ENCODE measurements around the gene GPRASP1. TPM values are rescaled to one million over a fixed set of nuclear protein-coding genes. Genes with fewer than 3 reads are reported as not detected.

Gene GPRASP1
- polyA plus RNA-seq, 3 donors: 0.03 to 0.47 TPM; not detected in 1

DNA sequence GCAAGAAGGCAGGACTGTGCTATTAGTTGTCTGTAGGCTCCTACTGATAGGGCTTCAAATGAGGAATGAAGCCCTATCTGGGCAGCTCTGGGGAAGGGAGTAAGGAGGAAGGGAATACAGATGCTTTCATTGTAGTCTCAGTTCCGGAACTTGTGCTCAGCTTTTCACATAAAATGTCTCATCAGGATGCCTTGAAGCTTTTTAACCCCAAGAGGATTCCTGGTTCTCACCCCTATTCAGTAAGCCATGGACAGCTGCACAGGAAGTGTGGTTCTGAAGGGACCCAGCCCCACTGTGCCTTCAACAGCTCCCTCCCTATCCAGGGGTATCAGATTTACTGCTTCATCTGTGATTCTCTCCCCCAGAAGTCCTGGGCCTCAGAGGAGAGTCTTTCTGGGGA lies 47.0 kb upstream of the GPRASP1 start:
- Mint-ChIP-seq H3K36me3 (peaks cover 10 to 18% of the 10 kb centered on the region in 2 donors), H3K27ac (no peak overlapping the region), H3K9me3 (no peaks in the 10 kb centered on the region), H3K27me3 (ENCODE audit: low read depth in 3 of 3) (peaks cover 0 to 3% (median 0%) of the 10 kb centered on the region in 3 donors), H3K4me3 (no peak overlapping the region), H3K4me1 (peaks cover 33% of the 10 kb centered on the region)
- TF ChIP-seq, protein P1, sequence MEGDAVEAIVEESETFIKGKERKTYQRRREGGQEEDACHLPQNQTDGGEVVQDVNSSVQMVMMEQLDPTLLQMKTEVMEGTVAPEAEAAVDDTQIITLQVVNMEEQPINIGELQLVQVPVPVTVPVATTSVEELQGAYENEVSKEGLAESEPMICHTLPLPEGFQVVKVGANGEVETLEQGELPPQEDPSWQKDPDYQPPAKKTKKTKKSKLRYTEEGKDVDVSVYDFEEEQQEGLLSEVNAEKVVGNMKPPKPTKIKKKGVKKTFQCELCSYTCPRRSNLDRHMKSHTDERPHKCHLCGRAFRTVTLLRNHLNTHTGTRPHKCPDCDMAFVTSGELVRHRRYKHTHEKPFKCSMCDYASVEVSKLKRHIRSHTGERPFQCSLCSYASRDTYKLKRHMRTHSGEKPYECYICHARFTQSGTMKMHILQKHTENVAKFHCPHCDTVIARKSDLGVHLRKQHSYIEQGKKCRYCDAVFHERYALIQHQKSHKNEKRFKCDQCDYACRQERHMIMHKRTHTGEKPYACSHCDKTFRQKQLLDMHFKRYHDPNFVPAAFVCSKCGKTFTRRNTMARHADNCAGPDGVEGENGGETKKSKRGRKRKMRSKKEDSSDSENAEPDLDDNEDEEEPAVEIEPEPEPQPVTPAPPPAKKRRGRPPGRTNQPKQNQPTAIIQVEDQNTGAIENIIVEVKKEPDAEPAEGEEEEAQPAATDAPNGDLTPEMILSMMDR (IDR thresholded peaks at IDR 0.05): no peak
- no peak overlapping the region for H3K4me2 ChIP-seq (replicated peaks; ENCODE audit: extremely low read depth, low read length, poor library complexity, severe bottlenecking)
- WGBS (ENCODE audit: insufficient coverage): no CpG with 5 or more reads among the region's 1 CpG
- H2AFZ ChIP-seq (ENCODE audit: insufficient read depth, low read depth, low read length, poor library complexity, severe bottlenecking): no peak overlapping the region
- DNase-seq: no peak
- H4K20me1 ChIP-seq (ENCODE audit: insufficient read depth, low read length): no peaks in the 10 kb centered on the region
- intact Hi-C loops (cut with micrococcal nuclease): no loop called here
- H3K79me2 ChIP-seq (ENCODE audit: insufficient read depth, low read length): no peaks in the 10 kb centered on the region
- peaks cover 6% of the 10 kb centered on the region in 2 donors for H3K4me1 ChIP-seq (ENCODE audit: control insufficient read depth in 1 of 2, insufficient read depth in 2 of 2, low read length in 2 of 2)
- H3K9ac ChIP-seq (ENCODE audit: insufficient read depth, low read length, poor library complexity, severe bottlenecking): no peak overlapping the region
- H3K27me3 ChIP-seq (ENCODE audit: control insufficient read depth in 2 of 2, insufficient read depth in 2 of 2, low read length in 2 of 2): no peaks in the 10 kb centered on the region
- no peaks in the 10 kb centered on the region for H3K9me3 ChIP-seq (replicated peaks in 1 of 2; ENCODE audit: control insufficient read depth in 1 of 2, insufficient read depth in 1 of 2, low read length in 2 of 2)
- peaks cover 5 to 6% of the 10 kb centered on the region in 2 donors for H3K36me3 ChIP-seq (replicated peaks in 1 of 2; ENCODE audit: control insufficient read depth in 1 of 2, insufficient read depth in 2 of 2, low read length in 2 of 2)
- no peak overlapping the region for H3K4me3 ChIP-seq (replicated peaks in 1 of 3; ENCODE audit: low read depth in 2 of 3, low read length in 3 of 3)
- H3K27ac ChIP-seq (ENCODE audit: low read depth in 1 of 2, low read length in 2 of 2): no peak overlapping the region

DNA sequence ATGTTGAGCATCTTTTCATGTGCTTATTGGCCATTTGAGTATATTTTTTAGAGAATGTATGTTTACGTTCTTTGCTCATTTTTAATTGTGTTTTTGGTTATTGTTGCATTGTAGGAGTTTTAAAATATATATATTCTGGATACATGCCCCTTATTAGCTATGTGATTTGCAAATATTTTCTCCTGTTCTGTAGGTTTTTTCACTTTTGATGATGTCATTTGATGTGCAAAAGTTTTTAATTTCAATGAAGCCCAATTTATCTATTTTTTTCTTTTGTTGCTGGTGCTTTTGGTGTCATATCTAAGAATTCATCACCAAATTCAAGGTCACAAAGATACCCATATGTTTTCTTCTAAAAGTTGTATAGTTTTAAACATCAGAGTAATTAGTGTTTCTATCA lies 45.2 kb upstream of the GPRASP1 start:
- no peak overlapping the region for H3K27ac Mint-ChIP-seq
- intact Hi-C loops (cut with micrococcal nuclease): no loop called here
- no peak overlapping the region for H3K4me3 ChIP-seq (replicated peaks in 1 of 3; ENCODE audit: low read depth in 2 of 3, low read length in 3 of 3)
- H3K27me3 Mint-ChIP-seq (ENCODE audit: low read depth in 3 of 3): peaks cover 0 to 1% (median 0%) of the 10 kb centered on the region in 3 donors
- H3K9me3 ChIP-seq (replicated peaks in 1 of 2; ENCODE audit: control insufficient read depth in 1 of 2, insufficient read depth in 1 of 2, low read length in 2 of 2): no peaks in the 10 kb centered on the region
- peaks cover 0 to 4% (median 0%) of the 10 kb centered on the region in 7 donors for H3K9me3 Mint-ChIP-seq
- H3K27ac ChIP-seq (ENCODE audit: low read depth in 1 of 2, low read length in 2 of 2): no peak overlapping the region
- H3K79me2 ChIP-seq (ENCODE audit: insufficient read depth, low read length): peaks cover 6% of the 10 kb centered on the region
- peaks cover 23 to 32% of the 10 kb centered on the region in 2 donors for H3K36me3 Mint-ChIP-seq
- peaks cover 5 to 13% of the 10 kb centered on the region in 2 donors for H3K36me3 ChIP-seq (replicated peaks in 1 of 2; ENCODE audit: control insufficient read depth in 1 of 2, insufficient read depth in 2 of 2, low read length in 2 of 2)
- no peak overlapping the region for H3K4me3 Mint-ChIP-seq
- H3K4me1 Mint-ChIP-seq: peaks cover 29% of the 10 kb centered on the region
- no peaks in the 10 kb centered on the region for H4K20me1 ChIP-seq (ENCODE audit: insufficient read depth, low read length)
- no peak for DNase-seq
- no peaks in the 10 kb centered on the region for H3K27me3 ChIP-seq (ENCODE audit: control insufficient read depth in 2 of 2, insufficient read depth in 2 of 2, low read length in 2 of 2)
- TF ChIP-seq, protein P1 (IDR thresholded peaks at IDR 0.05): no peak
- no peak overlapping the region for H3K9ac ChIP-seq (ENCODE audit: insufficient read depth, low read length, poor library complexity, severe bottlenecking)
- no peak overlapping the region for H3K4me2 ChIP-seq (replicated peaks; ENCODE audit: extremely low read depth, low read length, poor library complexity, severe bottlenecking)
- H3K4me1 ChIP-seq (ENCODE audit: control insufficient read depth in 1 of 2, insufficient read depth in 2 of 2, low read length in 2 of 2): no peaks in the 10 kb centered on the region
- H2AFZ ChIP-seq (ENCODE audit: insufficient read depth, low read depth, low read length, poor library complexity, severe bottlenecking): no peak overlapping the region
- no CpG with 5 or more reads among the region's 1 CpG for WGBS (ENCODE audit: insufficient coverage)

Measured in CD14-positive monocyte (primary cell).